Pulmonary artery endothelial cell (primary cell): ENCODE results near the gene IRF6. TPM values are rescaled to one million over a fixed set of nuclear protein-coding genes. Genes with fewer than 3 reads are reported as not detected.

Source experiments
- DNase-seq: peaks from one replicate; pipeline ENCODE4 v3.0.0-alpha.2; 2011; ENCODE audit warnings: low read depth, low spot score
- total RNA-seq: library from RNA; depleted of rRNA; stranded (reverse); fragments of >200 nt; gene quantifications from 2 replicates; pipeline ENCODE4 v1.2.3, GENCODE V29; 2014

Gene IRF6
- total RNA-seq, 1 donor from 2014 or later, result 18.4 TPM

- DNase-seq, result no peak
Observed at GRCh38 chr1:209736490-209737117, 69.3 kb downstream of the IRF6 start.

Other genes starting within 250 kb of the IRF6 start
- gene CAMK1G, start 222.4 kb downstream of the IRF6 start, total RNA-seq, result not detected in 2 replicates
- 7.1 and 14.5 TPM in 2 replicates for gene LAMB3, start 153.7 kb downstream of the IRF6 start, total RNA-seq
- 2.0 and 16.0 TPM in 2 replicates for gene G0S2, start 130.7 kb downstream of the IRF6 start, total RNA-seq
- 0.07 TPM in 1 of 2 replicates, not detected in the other for gene HSD11B1, start 101.3 kb downstream of the IRF6 start, total RNA-seq
- gene TRAF3IP3, start 50.1 kb downstream of the IRF6 start, total RNA-seq, result not detected in 2 replicates
- gene C1orf74, start 21.6 kb downstream of the IRF6 start, total RNA-seq, result 2.7 and 4.0 TPM in 2 replicates
- gene UTP25, start 21.8 kb upstream of the IRF6 start, total RNA-seq, result 5.6 and 9.2 TPM in 2 replicates
- gene SYT14, start 132.1 kb upstream of the IRF6 start, total RNA-seq, result 0.14 and 0.20 TPM in 2 replicates